SK-N-MC (cell line): ENCODE measurements around the gene ARHGEF26.

Experiments
- EZH2 ChIP-seq: fragments of 200-600 bp; sonication (generic); IDR thresholded peaks from one replicate; pipeline ENCODE4 v1.6.1; 2017; ENCODE audit warnings: antibody characterized with exemption
- FOXP2 ChIP-seq: optimal IDR thresholded peaks from 2 replicates; pipeline ENCODE3; 2011; ENCODE audit warnings: mild to moderate bottlenecking, moderate library complexity; ENCODE audit not compliant: insufficient read depth; ENCODE audit errors: extremely low read length, control extremely low read depth
- POLR2AphosphoS5 ChIP-seq: IDR thresholded peaks from 2 replicates; pipeline ENCODE4 v1.6.1; 2012; ENCODE audit warnings: mild to moderate bottlenecking, low read depth, low read length, borderline replicate concordance

GRCh38 chr3:154100556-154100955, 20.6 kb upstream of the ARHGEF26 start:
- TF ChIP-seq EZH2: no peak
- TF ChIP-seq FOXP2: no peak
- TF ChIP-seq POLR2AphosphoS5: no peak
